ENCODE results near the gene POLR3C. TPM values are rescaled to one million over a fixed set of nuclear protein-coding genes. Genes with fewer than 3 reads are reported as not detected.

Gene POLR3C
- total and polyA plus RNA-seq, 2 of the 4 experiments (the other 2 are of a cell fraction) = 47.0 to 94.1 TPM

GRCh38 chr1:145837656-145838055 lies 13.7 kb downstream of the POLR3C start:
- intact Hi-C loops (cut with micrococcal nuclease) (no loop called here), in situ Hi-C loops (cut with MboI; ENCODE audit: low sequenced_read_pairs) (no loop called here), dilution Hi-C loops (cut with HindIII; ENCODE audit: low sequenced_read_pairs, unreplicated experiment) (no loop called here)
- Histone ChIP-seq H2BK20ac (ENCODE audit: low read depth, low read length) (no peak overlapping the region), H2AK5ac (ENCODE audit: low read depth, low read length) (no peak overlapping the region), H3K4me3 (ENCODE audit: insufficient read depth, low read depth, low read length) (no peak overlapping the region), H3K79me1 (ENCODE audit: low read depth in 1 of 2, low read length in 2 of 2) (peaks cover 3 to 9% of the 10 kb centered on the region in 2 experiments; a peak in 3 of 4 replicates), H3K4me1 (ENCODE audit: control insufficient read depth, insufficient read depth, low read length) (no peaks in the 10 kb centered on the region), H3K27me3 (ENCODE audit: control insufficient read depth, insufficient read depth, low read length) (no peaks in the 10 kb centered on the region), H3K14ac (replicated peaks; ENCODE audit: low read depth, low read length) (no peak overlapping the region), H3K4ac (ENCODE audit: low read depth, low read length) (no peak overlapping the region), H3K27ac (ENCODE audit: insufficient read depth, low read length) (no peak overlapping the region), H2AK9ac (replicated peaks; ENCODE audit: low read depth, low read length, poor library complexity) (no peak overlapping the region), H3K56ac (ENCODE audit: extremely low read depth, insufficient read depth, low read length) (no peak overlapping the region), H3K9me1 (ENCODE audit: insufficient read depth, low read length) (no peaks in the 10 kb centered on the region), H2BK15ac (ENCODE audit: low read depth, low read length) (no peak overlapping the region), H4K5ac (ENCODE audit: low read depth, low read length) (no peak overlapping the region), H3K9ac (ENCODE audit: low read depth, low read length) (no peak overlapping the region), H2BK5ac (ENCODE audit: low read depth, low read length, poor library complexity, severe bottlenecking) (no peak overlapping the region), H3K23ac (ENCODE audit: low read depth, low read length) (no peak overlapping the region), H3K4me2 (ENCODE audit: low read depth, low read length) (no peak overlapping the region), H4K20me1 (ENCODE audit: insufficient read depth, low read length) (no peaks in the 10 kb centered on the region), H3K36me3 (ENCODE audit: control insufficient read depth, insufficient read depth, low read length) (peaks cover 64% of the 10 kb centered on the region), H4K91ac (ENCODE audit: insufficient read depth, low read depth, low read length) (no peak overlapping the region), H2BK120ac (ENCODE audit: low read depth, low read length) (no peak overlapping the region), H4K8ac (ENCODE audit: low read depth in 2 of 2, low read length in 2 of 2) (no peak overlapping the region), H3K18ac (ENCODE audit: low read depth, low read length) (no peak overlapping the region), H3K9me3 (ENCODE audit: control insufficient read depth, insufficient read depth, low read length) (no peaks in the 10 kb centered on the region), H2AFZ (replicated peaks; ENCODE audit: low read length, poor library complexity) (no peak overlapping the region)
- ChIA-PET POLR2A (ENCODE audit: unreplicated experiment) (no interaction called here), CTCF (no interaction called here)
- TF ChIP-seq NFE2L2 (IDR thresholded peaks at IDR 0.05; ENCODE audit: low read depth, low read length) = no peak
- no peak for TF ChIP-seq SMC3 (IDR thresholded peaks at IDR 0.05; ENCODE audit: low read depth, low read length)
- no peak for TF ChIP-seq POLR2A (IDR thresholded peaks at IDR 0.05; ENCODE audit: low read depth, low read length)
- TF ChIP-seq FOS (IDR thresholded peaks at IDR 0.05; ENCODE audit: low read depth, low read length) = no peak
- TF ChIP-seq MAZ (IDR thresholded peaks at IDR 0.05; ENCODE audit: borderline replicate concordance, low read depth, low read length) = no peak
- WGBS, 2 experiments (ENCODE audit: extremely low coverage in 2 of 2, insufficient read length in 1 of 2) = no CpG with 5 or more reads among the region's 1 CpG
- no peak for DNase-seq
- BruUV-seq (replicated peaks) = no TSS peak
- no peak for ATAC-seq (ENCODE audit: low read depth)
